Endothelial cell of umbilical vein (primary cell): Measurements from ENCODE around the gene SESN1. TPM values are rescaled to one million over a fixed set of nuclear protein-coding genes. Genes with fewer than 3 reads are reported as not detected.

ENCODE experiments used
- BruUV-seq: library from RNA; stranded (reverse); fragments of 400-500 nt; replicated peaks from 2 replicates; lab custom pipeline; 2021; lab: Mats Ljungman, UMichigan
- CTCF ChIA-PET: fragments of 300-600, 350-600 bp; sonication (Branson Sonifier 250); formaldehyde crosslinking; loops from one replicate; lab custom pipeline; 2021; ENCODE audit warnings: antibody characterized with exemption, inconsistent platforms; lab: Charles Lee
- POLR2A ChIA-PET: fragments of 300-600, 350-600 bp; sonication (Branson Sonifier 250); formaldehyde crosslinking; loops from one replicate; lab custom pipeline; 2021; ENCODE audit warnings: antibody characterized with exemption, inconsistent platforms; lab: Charles Lee
- DNase-seq: peaks from one replicate; pipeline ENCODE4 v3.0.0-alpha.2; 2011; ENCODE audit warnings: low read depth, low spot score
- FAIRE-seq: peaks from 2 replicates; lab custom pipeline; 2011; peaks lifted over from hg19 to GRCh38; lab: Jason Lieb, UNC
- H2AFZ ChIP-seq: 2 replicates; pipeline ENCODE4 v1.6.0; 2012; ENCODE audit warnings: low read depth, low read length, control low read depth, inconsistent platforms
- H3K27ac ChIP-seq: 2 replicates; pipeline ENCODE4 v1.5.1; 2011; ENCODE audit warnings: low read depth, mild to moderate bottlenecking, control low read depth, low read length, moderate library complexity; ENCODE audit not compliant: insufficient read depth
- H3K27me3 ChIP-seq, 2 experiments: 2 replicates each; pipeline versions ENCODE4 v1.6.0 to v1.6.1; 2011; ENCODE audit warnings: low read length in 2 of 2, mixed read lengths in 1 of 2; ENCODE audit not compliant: control insufficient read depth in 2 of 2, insufficient read depth in 2 of 2
- H3K36me3 ChIP-seq, 2 experiments: 2 replicates in 1 of 2; 3 replicates in 1 of 2; pipeline ENCODE4 v1.5.1; 2011; ENCODE audit warnings: low read length in 2 of 2, mild to moderate bottlenecking in 1 of 2, moderate library complexity in 1 of 2; ENCODE audit not compliant: control insufficient read depth in 2 of 2, insufficient read depth in 2 of 2; ENCODE audit errors: extremely low read depth in 1 of 2
- H3K4me1 ChIP-seq: 3 replicates; pipeline ENCODE4 v1.5.1; 2011; ENCODE audit warnings: mild to moderate bottlenecking, low read length; ENCODE audit not compliant: control insufficient read depth, insufficient read depth; ENCODE audit errors: extremely low read depth
- H3K4me2 ChIP-seq: 2 replicates; pipeline ENCODE4 v1.6.1; 2011; ENCODE audit warnings: low read length, control low read depth, mixed read lengths; ENCODE audit not compliant: insufficient read depth
- H3K4me3 ChIP-seq, 3 experiments: fragments of 200-600 bp in 1 of 3; sonication (generic), shearing (Covaris generic) in 1 of 3; replicated peaks in 1 of 3; 2 replicates each; pipeline ENCODE4 v1.5.1; 2011 to 2016; ENCODE audit warnings: control low read depth in 3 of 3, low read length in 3 of 3, mild to moderate bottlenecking in 2 of 3, inconsistent platforms in 1 of 3, low read depth in 1 of 3, moderate library complexity in 1 of 3; ENCODE audit not compliant: insufficient read depth in 1 of 3
- H3K79me2 ChIP-seq: 2 replicates; pipeline ENCODE4 v1.6.0; 2012; ENCODE audit warnings: low read length, inconsistent platforms; ENCODE audit not compliant: control insufficient read depth, insufficient read depth
- H3K9ac ChIP-seq: replicated peaks from 2 replicates; pipeline ENCODE3; 2011; ENCODE audit warnings: low read length, control low read depth; ENCODE audit not compliant: insufficient read depth; ENCODE audit errors: extremely low read depth
- H3K9me1 ChIP-seq: replicated peaks from 3 replicates; pipeline ENCODE4 v1.6.0; 2011; ENCODE audit warnings: mild to moderate bottlenecking, low read length; ENCODE audit not compliant: control insufficient read depth, insufficient read depth; ENCODE audit errors: extremely low read depth
- H3K9me3 ChIP-seq: replicated peaks from 2 replicates; pipeline ENCODE4 v1.5.1; 2012; ENCODE audit warnings: low read length, inconsistent platforms; ENCODE audit not compliant: control insufficient read depth, insufficient read depth
- H4K20me1 ChIP-seq: replicated peaks from 2 replicates; pipeline ENCODE3; 2011; ENCODE audit warnings: mild to moderate bottlenecking, low read length; ENCODE audit not compliant: control insufficient read depth, insufficient read depth; ENCODE audit errors: extremely low read depth
- FOS ChIP-seq: IDR thresholded peaks from 2 replicates; pipeline ENCODE4 v1.6.1; 2011; ENCODE audit warnings: mild to moderate bottlenecking, low read length, moderate library complexity, borderline replicate concordance; ENCODE audit not compliant: insufficient read depth
- GATA2 ChIP-seq: IDR thresholded peaks from 2 replicates; pipeline ENCODE4 v1.7.0; 2011; ENCODE audit warnings: low read depth, mild to moderate bottlenecking, moderate library complexity, mixed read lengths, low read length; ENCODE audit not compliant: insufficient read length, insufficient read depth
- JUN ChIP-seq: IDR thresholded peaks from 2 replicates; pipeline ENCODE4 v1.6.1; 2011; ENCODE audit warnings: borderline replicate concordance, low read depth; ENCODE audit not compliant: insufficient read length, insufficient read depth
- MYC ChIP-seq: IDR thresholded peaks from one replicate; pipeline ENCODE4 v1.6.1; 2011; ENCODE audit warnings: mild to moderate bottlenecking, low read depth, low read length
- POLR2A ChIP-seq: IDR thresholded peaks from 2 replicates; pipeline ENCODE4 v1.6.1; 2012; ENCODE audit warnings: low read depth, mild to moderate bottlenecking, control low read depth, low read length
- dilution Hi-C: fragments of 300-500 bp; cut with MboI; formaldehyde crosslinking; loops from one replicate; pipeline ENCODE4 v1.15.0; 2019; ENCODE audit warnings: low sequenced_read_pairs; ENCODE audit not compliant: extremely low pct_ligation_motif_present
- intact Hi-C: fragments of 100-400 bp; cut with micrococcal nuclease; formaldehyde crosslinking; loops from one replicate; pipeline ENCODE4 v1.10.0; 2022
- polyA plus RNA-seq, 4 experiments: library from polyadenylated mRNA; depleted of rRNA in 3 of 4; stranded (reverse) in 3 of 4; unstranded in 1 of 4; fragments of >200 nt; gene quantifications; 2 replicates each; pipeline versions ENCODE4 v1.2.1 to v1.2.3, GENCODE V29; 2011 to 2012; ENCODE audit warnings: missing spikeins in 1 of 4
- total RNA-seq: library from RNA; stranded (reverse); gene quantifications from 2 replicates; pipeline ENCODE4 v1.2.3, GENCODE V29; 2021
- TF ChIP-seq, protein P1 (sequence below), 2 donors: IDR thresholded peaks; 1 replicate in 1 of 2; 2 replicates in 1 of 2; pipeline ENCODE4 v1.5.1; 2011; ENCODE audit warnings: low read length in 2 of 2, mild to moderate bottlenecking in 2 of 2, moderate library complexity in 2 of 2, control low read depth in 1 of 2, inconsistent platforms in 1 of 2, low read depth in 1 of 2; ENCODE audit not compliant: insufficient read depth in 1 of 2; ENCODE audit errors: extremely low read depth in 1 of 2
- TF ChIP-seq, protein P2 (sequence below): IDR thresholded peaks from 2 replicates; pipeline ENCODE4 v1.6.1; 2011; ENCODE audit not compliant: insufficient read depth, insufficient read length

SESN1 gene
- total and polyA plus RNA-seq, 2 donors (not counting 3 experiments of a cell fraction or from before 2014, with no cell fraction given) = 7.1 to 15.6 TPM

DNA sequence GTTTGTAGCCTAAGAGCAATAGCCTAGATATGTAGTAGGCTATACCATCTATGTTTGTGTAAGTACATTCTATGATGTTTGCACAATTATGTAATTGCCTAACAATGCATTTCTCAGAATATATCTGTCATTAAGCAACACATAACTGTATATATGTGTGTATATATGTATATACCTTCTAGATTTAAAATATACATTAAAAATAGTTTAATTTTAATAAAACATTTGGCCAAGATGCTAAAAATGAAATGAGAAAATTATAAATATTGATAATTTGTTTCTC is 20.6 kb downstream of the SESN1 start:
- TF ChIP-seq, protein P1, sequence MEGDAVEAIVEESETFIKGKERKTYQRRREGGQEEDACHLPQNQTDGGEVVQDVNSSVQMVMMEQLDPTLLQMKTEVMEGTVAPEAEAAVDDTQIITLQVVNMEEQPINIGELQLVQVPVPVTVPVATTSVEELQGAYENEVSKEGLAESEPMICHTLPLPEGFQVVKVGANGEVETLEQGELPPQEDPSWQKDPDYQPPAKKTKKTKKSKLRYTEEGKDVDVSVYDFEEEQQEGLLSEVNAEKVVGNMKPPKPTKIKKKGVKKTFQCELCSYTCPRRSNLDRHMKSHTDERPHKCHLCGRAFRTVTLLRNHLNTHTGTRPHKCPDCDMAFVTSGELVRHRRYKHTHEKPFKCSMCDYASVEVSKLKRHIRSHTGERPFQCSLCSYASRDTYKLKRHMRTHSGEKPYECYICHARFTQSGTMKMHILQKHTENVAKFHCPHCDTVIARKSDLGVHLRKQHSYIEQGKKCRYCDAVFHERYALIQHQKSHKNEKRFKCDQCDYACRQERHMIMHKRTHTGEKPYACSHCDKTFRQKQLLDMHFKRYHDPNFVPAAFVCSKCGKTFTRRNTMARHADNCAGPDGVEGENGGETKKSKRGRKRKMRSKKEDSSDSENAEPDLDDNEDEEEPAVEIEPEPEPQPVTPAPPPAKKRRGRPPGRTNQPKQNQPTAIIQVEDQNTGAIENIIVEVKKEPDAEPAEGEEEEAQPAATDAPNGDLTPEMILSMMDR (IDR thresholded peaks at IDR 0.05; ENCODE audit: extremely low read depth in 1 of 2, insufficient read depth in 1 of 2, low read depth in 1 of 2, low read length in 2 of 2) = no peak
- TF ChIP-seq, protein P2, sequence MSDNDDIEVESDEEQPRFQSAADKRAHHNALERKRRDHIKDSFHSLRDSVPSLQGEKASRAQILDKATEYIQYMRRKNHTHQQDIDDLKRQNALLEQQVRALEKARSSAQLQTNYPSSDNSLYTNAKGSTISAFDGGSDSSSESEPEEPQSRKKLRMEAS = no peak
- TF ChIP-seq JUN = no peak
- no peak for TF ChIP-seq GATA2
- TF ChIP-seq POLR2A = no peak
- no peak for TF ChIP-seq FOS
- TF ChIP-seq MYC = no peak
- H3K4me2 ChIP-seq = no peak overlapping the region
- no peaks in the 10 kb centered on the region for H3K36me3 ChIP-seq
- POLR2A ChIA-PET = no interaction called here
- H3K9me3 ChIP-seq = no peaks in the 10 kb centered on the region
- no peak for DNase-seq
- no peaks in the 10 kb centered on the region for H3K27me3 ChIP-seq
- no peaks in the 10 kb centered on the region for H3K79me2 ChIP-seq
- no peak overlapping the region for H2AFZ ChIP-seq
- peaks cover 5% of the 10 kb centered on the region for H3K4me1 ChIP-seq
- BruUV-seq = no TSS peak
- CTCF ChIA-PET = interaction anchor here (1.0 to 7.7 kb wide), 10 partner anchors 10 to 531 kb away, joined by 3 to 159 read pairs (median 6); partner anchors contain the start of gene ARMC2
- intact Hi-C loops = loop anchor here (5.0 kb wide), 1 partner anchor 517 kb away; no protein-coding TSS in a partner anchor
- no peak overlapping the region for H3K27ac ChIP-seq
- H4K20me1 ChIP-seq = no peaks in the 10 kb centered on the region
- dilution Hi-C loops = no loop called here
- no peaks in the 10 kb centered on the region for H3K9me1 ChIP-seq
- no peak for FAIRE-seq
- H3K4me3 ChIP-seq = no peak overlapping the region
- no peak overlapping the region for H3K9ac ChIP-seq
